Muscle layer of duodenum (tissue), 2 donors: Measurements from ENCODE around the gene LRCOL1.

ENCODE experiments used
- H3K27ac ChIP-seq: one replicate; pipeline ENCODE4 v1.7.0; 2013; ENCODE audit warnings: mild to moderate bottlenecking, low read length
- H3K27me3 ChIP-seq: one replicate; pipeline ENCODE4 v1.7.0; 2013; ENCODE audit warnings: low read depth, mild to moderate bottlenecking, control low read depth, low read length
- H3K36me3 ChIP-seq, 2 donors: one replicate each; pipeline ENCODE4 v1.7.0; 2013; ENCODE audit warnings: low read length in 2 of 2, control low read depth in 1 of 2, mild to moderate bottlenecking in 1 of 2; ENCODE audit not compliant: insufficient read depth in 2 of 2, control insufficient read depth in 1 of 2
- H3K4me1 ChIP-seq, 2 donors: one replicate each; pipeline ENCODE4 v1.7.0; 2013; ENCODE audit warnings: low read length in 2 of 2, mild to moderate bottlenecking in 2 of 2, control low read depth in 1 of 2, moderate library complexity in 1 of 2; ENCODE audit not compliant: insufficient read depth in 2 of 2, control insufficient read depth in 1 of 2
- H3K4me3 ChIP-seq, 2 donors: one replicate each; pipeline ENCODE4 v1.7.0; 2013; ENCODE audit warnings: low read length in 2 of 2, low read depth in 1 of 2, mild to moderate bottlenecking in 1 of 2
- H3K9me3 ChIP-seq, 2 donors: one replicate each; pipeline ENCODE4 v1.7.0; 2013; ENCODE audit warnings: low read length in 2 of 2, control low read depth in 1 of 2, mild to moderate bottlenecking in 1 of 2; ENCODE audit not compliant: control insufficient read depth in 1 of 2
- donor health status: healthy.

The LRCOL1 gene

GRCh38 chr12:132565365-132565764, 45.0 kb downstream of the LRCOL1 start:
- no peak overlapping the region for H3K4me3 ChIP-seq
- peaks cover 0 to 14% of the 10 kb centered on the region in 2 donors for H3K4me1 ChIP-seq
- H3K9me3 ChIP-seq = no peaks in the 10 kb centered on the region
- H3K27ac ChIP-seq = no peak overlapping the region
- H3K36me3 ChIP-seq = peaks cover 0 to 28% of the 10 kb centered on the region in 2 donors
- H3K27me3 ChIP-seq = no peaks in the 10 kb centered on the region

- no peaks in the 10 kb centered on the region for H3K27me3 ChIP-seq
- H3K9me3 ChIP-seq = no peaks in the 10 kb centered on the region
- peaks cover 0 to 17% of the 10 kb centered on the region in 2 donors for H3K36me3 ChIP-seq
- no peak overlapping the region for H3K27ac ChIP-seq
- peaks cover 0 to 25% of the 10 kb centered on the region in 2 donors for H3K4me1 ChIP-seq
- H3K4me3 ChIP-seq = no peak overlapping the region
These were observed 46.5 kb downstream of the LRCOL1 start for GRCh38 chr12:132563911-132564310.

GRCh38 chr12:132562489-132563021, 47.8 kb downstream of the LRCOL1 start:
- no peak overlapping the region for H3K4me3 ChIP-seq
- no peaks in the 10 kb centered on the region for H3K9me3 ChIP-seq
- peaks cover 0 to 14% of the 10 kb centered on the region in 2 donors for H3K36me3 ChIP-seq
- peaks cover 0 to 26% of the 10 kb centered on the region in 2 donors for H3K4me1 ChIP-seq
- no peak overlapping the region for H3K27ac ChIP-seq
- no peaks in the 10 kb centered on the region for H3K27me3 ChIP-seq

GRCh38 chr12:132561427-132562156, 48.8 kb downstream of the LRCOL1 start:
- Histone ChIP-seq H3K27me3 (no peaks in the 10 kb centered on the region), H3K27ac (no peak overlapping the region), H3K4me3 (no peak overlapping the region), H3K4me1 (peaks cover 0 to 26% of the 10 kb centered on the region in 2 donors), H3K9me3 (no peaks in the 10 kb centered on the region), H3K36me3 (peaks cover 0 to 11% of the 10 kb centered on the region in 2 donors)

GRCh38 chr12:132560614-132561426, 49.6 kb downstream of the LRCOL1 start:
- H3K36me3 ChIP-seq = peaks cover 0 to 7% of the 10 kb centered on the region in 2 donors
- H3K4me1 ChIP-seq = peaks cover 0 to 26% of the 10 kb centered on the region in 2 donors
- H3K9me3 ChIP-seq = no peaks in the 10 kb centered on the region
- peak overlapping the region; percentile 21 to 73 for H3K4me3 ChIP-seq
- no peak overlapping the region for H3K27ac ChIP-seq
- H3K27me3 ChIP-seq = no peaks in the 10 kb centered on the region

GRCh38 chr12:132560364-132560613, 50.1 kb downstream of the LRCOL1 start:
- peak overlapping the region in 1 of 2 donors; percentile 73 for H3K4me3 ChIP-seq
- H3K36me3 ChIP-seq = peaks cover 0 to 5% of the 10 kb centered on the region in 2 donors
- H3K4me1 ChIP-seq = peaks cover 0 to 26% of the 10 kb centered on the region in 2 donors
- H3K27me3 ChIP-seq = no peaks in the 10 kb centered on the region
- H3K9me3 ChIP-seq = no peaks in the 10 kb centered on the region
- H3K27ac ChIP-seq = no peak overlapping the region

GRCh38 chr12:132559652-132560363, 50.6 kb downstream of the LRCOL1 start:
- Histone ChIP-seq H3K4me1 (peaks cover 0 to 26% of the 10 kb centered on the region in 2 donors), H3K9me3 (no peaks in the 10 kb centered on the region)

GRCh38 chr12:132558861-132559623, 51.3 kb downstream of the LRCOL1 start:
- H3K9me3 ChIP-seq = no peaks in the 10 kb centered on the region
- peak overlapping the region in 1 of 2 donors; percentile 73 for H3K4me3 ChIP-seq
- H3K27me3 ChIP-seq = no peaks in the 10 kb centered on the region
- peaks cover 0 to 26% of the 10 kb centered on the region in 2 donors for H3K4me1 ChIP-seq
- H3K27ac ChIP-seq = no peak overlapping the region
- peaks cover 0 to under 1% of the 10 kb centered on the region in 2 donors for H3K36me3 ChIP-seq

More at GRCh38 chr12:132559652-132560363, 50.6 kb downstream of the LRCOL1 start:
- H3K36me3 ChIP-seq = peaks cover 0 to under 1% of the 10 kb centered on the region in 2 donors
- H3K27ac ChIP-seq = no peak overlapping the region
- no peaks in the 10 kb centered on the region for H3K27me3 ChIP-seq
- H3K4me3 ChIP-seq = peak overlapping the region in 1 of 2 donors; percentile 73

- H3K36me3 ChIP-seq = peaks cover 0 to 5% of the 10 kb centered on the region in 2 donors
- no peak overlapping the region for H3K27ac ChIP-seq
- peaks cover 0 to 26% of the 10 kb centered on the region in 2 donors for H3K4me1 ChIP-seq
- H3K9me3 ChIP-seq = no peaks in the 10 kb centered on the region
- H3K27me3 ChIP-seq = no peaks in the 10 kb centered on the region
- no peak overlapping the region for H3K4me3 ChIP-seq
These were observed 52.1 kb downstream of the LRCOL1 start for GRCh38 chr12:132558042-132558856.
